Activated B cell treated with CpG ODN at 0.5 μM for 24 hours (primary cell): ENCODE results near the gene GALNT15. TPM values are rescaled to one million over a fixed set of nuclear protein-coding genes. Genes with fewer than 3 reads are reported as not detected.

Experiments
- ATAC-seq: fragments of 200-7000 bp; cut with Tn5 transposase; one replicate; pipeline ENCODE4 v1.10.0; 2021; ENCODE audit warnings: low read depth, mild to moderate bottlenecking, moderate library complexity
- CTCF ChIA-PET: fragments of 350-600 bp; sonication (Branson Sonifier 250); formaldehyde crosslinking; loops from one replicate; lab custom pipeline; 2021; ENCODE audit warnings: antibody characterized with exemption; lab: Charles Lee
- POLR2A ChIA-PET: fragments of 350-600 bp; sonication (Branson Sonifier 250); formaldehyde crosslinking; loops from one replicate; lab custom pipeline; 2021; ENCODE audit warnings: antibody characterized with exemption; lab: Charles Lee
- DNase-seq: peaks from one replicate; pipeline ENCODE4 v3.0.0; 2022
- H3K27ac Mint-ChIP-seq: one replicate; pipeline ENCODE4 v1.8.0; 2020; ENCODE audit warnings: mixed read lengths
- H3K27me3 Mint-ChIP-seq: one replicate; pipeline ENCODE4 v1.8.0; 2021; ENCODE audit warnings: mixed read lengths
- H3K36me3 Mint-ChIP-seq: one replicate; pipeline ENCODE4 v1.8.0; 2021; ENCODE audit warnings: low read depth, mixed read lengths
- H3K4me1 Mint-ChIP-seq: one replicate; pipeline ENCODE4 v1.8.0; 2021; ENCODE audit warnings: mixed read lengths
- H3K4me3 Mint-ChIP-seq: one replicate; pipeline ENCODE4 v1.8.0; 2020; ENCODE audit warnings: mild to moderate bottlenecking, mixed read lengths
- H3K9me3 Mint-ChIP-seq: one replicate; pipeline ENCODE4 v1.8.0; 2020; ENCODE audit warnings: mixed read lengths
- CTCF ChIP-seq: fragments of 200-600 bp; IDR thresholded peaks from one replicate; pipeline ENCODE4 v1.8.0; 2022; ENCODE audit warnings: antibody characterized with exemption, mild to moderate bottlenecking
- intact Hi-C: fragments of 100-400 bp; cut with micrococcal nuclease; formaldehyde crosslinking; loops from one replicate; pipeline ENCODE4 v1.15.1; 2024
- total RNA-seq: library from RNA; stranded (reverse); gene quantifications from 2 replicates; pipeline ENCODE4 v1.2.3, GENCODE V29; 2022

Gene GALNT15
- total RNA-seq, 1 donor from 2014 or later: not detected

GRCh38 chr3:16252988-16253387 lies 78.5 kb downstream of the GALNT15 start:
- no peak overlapping the region for H3K27ac Mint-ChIP-seq
- peaks cover 15% of the 10 kb centered on the region for H3K4me1 Mint-ChIP-seq
- intact Hi-C loops: no loop called here
- H3K27me3 Mint-ChIP-seq: peaks cover 10% of the 10 kb centered on the region
- TF ChIP-seq CTCF: no peak
- H3K4me3 Mint-ChIP-seq: no peak overlapping the region
- no peak for DNase-seq
- no peak for ATAC-seq
- POLR2A ChIA-PET: interaction anchor here (1.2 kb wide), 1 partner anchor 12 kb away, joined by 3 read pairs; the partner anchor contains the start of gene OXNAD1
- CTCF ChIA-PET: no interaction called here
- peaks cover 4% of the 10 kb centered on the region for H3K36me3 Mint-ChIP-seq
- no peaks in the 10 kb centered on the region for H3K9me3 Mint-ChIP-seq

- peaks cover 6% of the 10 kb centered on the region for H3K27me3 Mint-ChIP-seq
- H3K27ac Mint-ChIP-seq: no peak overlapping the region
- intact Hi-C loops: no loop called here
- CTCF ChIA-PET: no interaction called here
- no peak for TF ChIP-seq CTCF
- no peaks in the 10 kb centered on the region for H3K9me3 Mint-ChIP-seq
- H3K36me3 Mint-ChIP-seq: peaks cover 4% of the 10 kb centered on the region
- H3K4me1 Mint-ChIP-seq: peaks cover 13% of the 10 kb centered on the region
- DNase-seq: no peak
- POLR2A ChIA-PET: interaction anchor here (1.2 kb wide), 1 partner anchor 12 kb away, joined by 3 read pairs; the partner anchor contains the start of gene OXNAD1
- no peak overlapping the region for H3K4me3 Mint-ChIP-seq
- ATAC-seq: no peak
Measured at GRCh38 chr3:16253601-16254000, 79.1 kb downstream of the GALNT15 start.

GRCh38 chr3:16254916-16255315 lies 80.4 kb downstream of the GALNT15 start:
- Mint-ChIP-seq H3K4me1 (peaks cover 13% of the 10 kb centered on the region), H3K27me3 (peaks cover 6% of the 10 kb centered on the region), H3K36me3 (peaks cover 15% of the 10 kb centered on the region), H3K4me3 (no peak overlapping the region), H3K9me3 (no peaks in the 10 kb centered on the region), H3K27ac (no peak overlapping the region)
- no peak for DNase-seq
- intact Hi-C loops: no loop called here
- TF ChIP-seq CTCF: no peak
- ChIA-PET CTCF (no interaction called here), POLR2A (no interaction called here)
- ATAC-seq: no peak

GRCh38 chr3:16255326-16255725 lies 80.8 kb downstream of the GALNT15 start:
- Mint-ChIP-seq H3K36me3 (peaks cover 18% of the 10 kb centered on the region), H3K9me3 (no peaks in the 10 kb centered on the region), H3K4me1 (peaks cover 13% of the 10 kb centered on the region), H3K4me3 (no peak overlapping the region), H3K27me3 (peaks cover 6% of the 10 kb centered on the region), H3K27ac (no peak overlapping the region)
- ATAC-seq: no peak
- no peak for TF ChIP-seq CTCF
- ChIA-PET CTCF (no interaction called here), POLR2A (no interaction called here)
- intact Hi-C loops: no loop called here
- no peak for DNase-seq

- Mint-ChIP-seq H3K9me3 (no peaks in the 10 kb centered on the region), H3K27ac (no peak overlapping the region), H3K4me1 (peaks cover 13% of the 10 kb centered on the region), H3K4me3 (no peak overlapping the region), H3K27me3 (peaks cover 6% of the 10 kb centered on the region), H3K36me3 (peaks cover 20% of the 10 kb centered on the region)
- intact Hi-C loops: no loop called here
- no peak for ATAC-seq
- no peak for TF ChIP-seq CTCF
- DNase-seq: no peak
- POLR2A ChIA-PET: no interaction called here
- CTCF ChIA-PET: no interaction called here
Measured at GRCh38 chr3:16255726-16256125, 81.2 kb downstream of the GALNT15 start.
